DND-41 (cell line): ENCODE results near the gene MYO5C.

Experiments used
- CTCF ChIP-seq: IDR thresholded peaks from 2 replicates; pipeline ENCODE4 v1.5.1; 2012; ENCODE audit warnings: borderline replicate concordance, low read length, moderate library complexity, mild to moderate bottlenecking; ENCODE audit not compliant: poor library complexity, severe bottlenecking; ENCODE audit errors: extremely low read depth
- EZH2 ChIP-seq: IDR thresholded peaks from 3 replicates; pipeline ENCODE4 v1.6.1; 2012; ENCODE audit warnings: borderline replicate concordance, low read depth, mild to moderate bottlenecking, moderate library complexity, low read length, inconsistent platforms; ENCODE audit not compliant: severe bottlenecking

- no peak for TF ChIP-seq CTCF
- no peak for TF ChIP-seq EZH2
These were observed 38.5 kb downstream of the MYO5C start for GRCh38 chr15:52256930-52257733.
